ENCODE results near the gene NMNAT2.

DNA sequence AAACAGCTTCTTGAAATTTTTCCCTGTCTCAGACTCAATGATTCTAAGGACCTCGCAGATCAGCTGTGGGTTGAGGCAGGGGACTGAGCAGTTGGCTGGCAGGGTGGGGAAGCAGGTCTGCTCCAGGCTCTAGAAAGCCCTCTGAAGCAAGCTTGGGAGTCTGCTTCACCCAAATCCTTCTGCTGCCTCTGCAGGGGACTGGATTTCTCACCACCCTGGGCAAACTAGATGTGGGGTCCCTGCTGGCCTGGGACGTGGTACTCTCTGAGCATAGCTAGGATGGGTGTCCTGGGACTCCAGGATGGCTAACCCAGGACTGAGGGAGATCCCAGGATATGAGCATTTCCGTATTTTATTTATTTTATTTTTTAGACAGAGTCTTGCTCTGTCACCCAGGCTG lies 142.9 kb downstream of the NMNAT2 start:
- TF ChIP-seq, protein P1, sequence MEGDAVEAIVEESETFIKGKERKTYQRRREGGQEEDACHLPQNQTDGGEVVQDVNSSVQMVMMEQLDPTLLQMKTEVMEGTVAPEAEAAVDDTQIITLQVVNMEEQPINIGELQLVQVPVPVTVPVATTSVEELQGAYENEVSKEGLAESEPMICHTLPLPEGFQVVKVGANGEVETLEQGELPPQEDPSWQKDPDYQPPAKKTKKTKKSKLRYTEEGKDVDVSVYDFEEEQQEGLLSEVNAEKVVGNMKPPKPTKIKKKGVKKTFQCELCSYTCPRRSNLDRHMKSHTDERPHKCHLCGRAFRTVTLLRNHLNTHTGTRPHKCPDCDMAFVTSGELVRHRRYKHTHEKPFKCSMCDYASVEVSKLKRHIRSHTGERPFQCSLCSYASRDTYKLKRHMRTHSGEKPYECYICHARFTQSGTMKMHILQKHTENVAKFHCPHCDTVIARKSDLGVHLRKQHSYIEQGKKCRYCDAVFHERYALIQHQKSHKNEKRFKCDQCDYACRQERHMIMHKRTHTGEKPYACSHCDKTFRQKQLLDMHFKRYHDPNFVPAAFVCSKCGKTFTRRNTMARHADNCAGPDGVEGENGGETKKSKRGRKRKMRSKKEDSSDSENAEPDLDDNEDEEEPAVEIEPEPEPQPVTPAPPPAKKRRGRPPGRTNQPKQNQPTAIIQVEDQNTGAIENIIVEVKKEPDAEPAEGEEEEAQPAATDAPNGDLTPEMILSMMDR (IDR thresholded peaks at IDR 0.05): no peak
- TF ChIP-seq POLR2AphosphoS5 (IDR thresholded peaks at IDR 0.05) (no peak), POLR2A (IDR thresholded peaks at IDR 0.05) (no peak), EP300 (IDR thresholded peaks at IDR 0.05) (no peak)

All from upper lobe of left lung (tissue), 4 donors.